ENCODE measurements around the gene CTRL.

CTRL gene

GRCh38 chr16:67892899-67893742 is 38.5 kb downstream of the CTRL start, which contains the start of gene PSKH1:
TSS of gene PSKH1 (plus strand) at chr16:67893254. CDS start at chr16:67908750, 15,496 bp downstream.
- DNase-seq: peak; percentile 97
- Mint-ChIP-seq H3K36me3 (peaks cover 1% of the 10 kb centered on the region), H3K27ac (peak within 1 kb of the TSS; percentile 98), H3K4me3 (peak within 1 kb of the TSS; percentile 97), H3K9me3 (no peaks in the 10 kb centered on the region), H3K27me3 (no peaks in the 10 kb centered on the region), H3K4me1 (peaks cover 28% of the 10 kb centered on the region)
- CTCF ChIA-PET: interaction anchor here (0.6 to 2.9 kb wide), 7 partner anchors 9 to 77 kb away, joined by 3 to 14 read pairs (median 3); partner anchors contain the start of gene NRN1L

- Mint-ChIP-seq H3K9me3 (no peaks in the 10 kb centered on the region), H3K27me3 (no peaks in the 10 kb centered on the region), H3K27ac (peak overlapping the region; percentile 82), H3K4me1 (peaks cover 28% of the 10 kb centered on the region), H3K36me3 (peaks cover 1% of the 10 kb centered on the region), H3K4me3 (peak overlapping the region; percentile 97)
- CTCF ChIA-PET: interaction anchor here (1.0 to 2.9 kb wide), 4 partner anchors 8 to 36 kb away, joined by 3 to 14 read pairs (median 7); partner anchors contain the start of gene NRN1L
- DNase-seq: no peak
Measured at GRCh38 chr16:67892375-67892774, 39.3 kb downstream of the CTRL start.

GRCh38 chr16:67888331-67888730 is 43.3 kb downstream of the CTRL start:
- no peak overlapping the region for H3K27ac Mint-ChIP-seq
- no peak overlapping the region for H3K4me3 Mint-ChIP-seq
- H3K27me3 Mint-ChIP-seq: no peaks in the 10 kb centered on the region
- CTCF ChIA-PET: no interaction called here
- H3K9me3 Mint-ChIP-seq: no peaks in the 10 kb centered on the region
- peaks cover 8% of the 10 kb centered on the region for H3K4me1 Mint-ChIP-seq
- no peak for DNase-seq
- H3K36me3 Mint-ChIP-seq: peaks cover 15% of the 10 kb centered on the region

- no peaks in the 10 kb centered on the region for H3K9me3 Mint-ChIP-seq
- H3K27ac Mint-ChIP-seq: no peak overlapping the region
- peaks cover 27% of the 10 kb centered on the region for H3K36me3 Mint-ChIP-seq
- no peak for DNase-seq
- CTCF ChIA-PET: interaction anchor here (0.6 to 2.2 kb wide), 7 partner anchors 10 to 362 kb away, joined by 3 to 6 read pairs (median 4); no protein-coding TSS in a partner anchor
- H3K27me3 Mint-ChIP-seq: no peaks in the 10 kb centered on the region
- no peaks in the 10 kb centered on the region for H3K4me1 Mint-ChIP-seq
- no peak overlapping the region for H3K4me3 Mint-ChIP-seq
Measured at GRCh38 chr16:67886387-67886786, 45.3 kb downstream of the CTRL start.

GRCh38 chr16:67885976-67886375 is 45.7 kb downstream of the CTRL start:
- no peak overlapping the region for H3K4me3 Mint-ChIP-seq
- CTCF ChIA-PET: interaction anchor here (0.6 to 2.2 kb wide), 8 partner anchors 10 to 364 kb away, joined by 3 to 6 read pairs (median 4); no protein-coding TSS in a partner anchor
- H3K9me3 Mint-ChIP-seq: no peaks in the 10 kb centered on the region
- H3K27ac Mint-ChIP-seq: no peak overlapping the region
- H3K36me3 Mint-ChIP-seq: peaks cover 30% of the 10 kb centered on the region
- DNase-seq: no peak
- no peaks in the 10 kb centered on the region for H3K27me3 Mint-ChIP-seq
- no peaks in the 10 kb centered on the region for H3K4me1 Mint-ChIP-seq

GRCh38 chr16:67885545-67885944 is 46.1 kb downstream of the CTRL start:
- no peak overlapping the region for H3K4me3 Mint-ChIP-seq
- DNase-seq: no peak
- CTCF ChIA-PET: interaction anchor here (0.7 to 4.7 kb wide), 6 partner anchors 9 to 363 kb away, joined by 3 to 39 read pairs (median 5); no protein-coding TSS in a partner anchor
- H3K27ac Mint-ChIP-seq: no peak overlapping the region
- no peaks in the 10 kb centered on the region for H3K4me1 Mint-ChIP-seq
- no peaks in the 10 kb centered on the region for H3K9me3 Mint-ChIP-seq
- H3K27me3 Mint-ChIP-seq: no peaks in the 10 kb centered on the region
- H3K36me3 Mint-ChIP-seq: peaks cover 30% of the 10 kb centered on the region

GRCh38 chr16:67884684-67885083 is 47.0 kb downstream of the CTRL start, which contains the start of gene NRN1L:
TSS of gene NRN1L (plus strand) at chr16:67884885. CDS start at chr16:67884904, 19 bp downstream.
- Mint-ChIP-seq H3K4me3 (no peak within 1 kb of the TSS), H3K36me3 (peaks cover 35% of the 10 kb centered on the region), H3K27ac (peak within 1 kb of the TSS; percentile 45), H3K9me3 (no peaks in the 10 kb centered on the region), H3K27me3 (no peaks in the 10 kb centered on the region), H3K4me1 (no peaks in the 10 kb centered on the region)
- DNase-seq: no peak
- CTCF ChIA-PET: interaction anchor here (0.9 to 4.7 kb wide), 20 partner anchors 8 to 363 kb away, joined by 3 to 39 read pairs (median 8); partner anchors contain the start of genes EDC4, NFATC3 and PSKH1

GRCh38 chr16:67883872-67884261 is 47.8 kb downstream of the CTRL start:
- CTCF ChIA-PET: interaction anchor here (0.6 to 4.7 kb wide), 34 partner anchors 9 to 363 kb away, joined by 3 to 49 read pairs (median 6); partner anchors contain the start of genes CTRL, EDC4, NFATC3 and PSKH1
- Mint-ChIP-seq H3K27me3 (no peaks in the 10 kb centered on the region), H3K27ac (peak overlapping the region; percentile 45), H3K36me3 (peaks cover 42% of the 10 kb centered on the region), H3K9me3 (no peaks in the 10 kb centered on the region), H3K4me3 (no peak overlapping the region), H3K4me1 (no peaks in the 10 kb centered on the region)
- DNase-seq: peak; percentile 80

GRCh38 chr16:67883146-67883871 is 48.4 kb downstream of the CTRL start:
- Mint-ChIP-seq H3K36me3 (peaks cover 45% of the 10 kb centered on the region), H3K4me1 (no peaks in the 10 kb centered on the region), H3K27ac (peak overlapping the region; percentile 72), H3K9me3 (no peaks in the 10 kb centered on the region), H3K27me3 (no peaks in the 10 kb centered on the region), H3K4me3 (no peak overlapping the region)
- CTCF ChIA-PET: interaction anchor here (0.6 to 4.7 kb wide), 34 partner anchors 8 to 362 kb away, joined by 3 to 49 read pairs (median 6); partner anchors contain the start of genes CTRL and PSKH1
- DNase-seq: no peak

- H3K36me3 Mint-ChIP-seq: peaks cover 50% of the 10 kb centered on the region
- H3K27ac Mint-ChIP-seq: no peak overlapping the region
- no peak for DNase-seq
- no peak overlapping the region for H3K4me3 Mint-ChIP-seq
- no peaks in the 10 kb centered on the region for H3K27me3 Mint-ChIP-seq
- no peaks in the 10 kb centered on the region for H3K9me3 Mint-ChIP-seq
- CTCF ChIA-PET: interaction anchor here (0.7 to 4.7 kb wide), 26 partner anchors 8 to 361 kb away, joined by 3 to 49 read pairs (median 6); partner anchors contain the start of genes CTRL and PSKH1
- no peaks in the 10 kb centered on the region for H3K4me1 Mint-ChIP-seq
Measured at GRCh38 chr16:67882374-67883145, 49.1 kb downstream of the CTRL start.

- Mint-ChIP-seq H3K9me3 (no peaks in the 10 kb centered on the region), H3K27ac (peak overlapping the region; percentile 17), H3K4me1 (no peaks in the 10 kb centered on the region), H3K36me3 (peaks cover 57% of the 10 kb centered on the region), H3K4me3 (no peak overlapping the region), H3K27me3 (no peaks in the 10 kb centered on the region)
- CTCF ChIA-PET: interaction anchor here (0.7 to 4.7 kb wide), 14 partner anchors 10 to 210 kb away, joined by 3 to 49 read pairs (median 8); partner anchors contain the start of genes CTRL and PSKH1
- DNase-seq: no peak
Measured at GRCh38 chr16:67881621-67882161, 50.0 kb downstream of the CTRL start.

- no peak overlapping the region for H3K4me3 Mint-ChIP-seq
- H3K9me3 Mint-ChIP-seq: no peaks in the 10 kb centered on the region
- peaks cover 61% of the 10 kb centered on the region for H3K36me3 Mint-ChIP-seq
- CTCF ChIA-PET: interaction anchor here (1.9 to 3.9 kb wide), 5 partner anchors 11 to 209 kb away, joined by 4 to 49 read pairs (median 10); partner anchors contain the start of genes CTRL and PSKH1
- no peaks in the 10 kb centered on the region for H3K27me3 Mint-ChIP-seq
- peaks cover 7% of the 10 kb centered on the region for H3K4me1 Mint-ChIP-seq
- no peak for DNase-seq
- H3K27ac Mint-ChIP-seq: no peak overlapping the region
Measured at GRCh38 chr16:67880584-67880983, 51.1 kb downstream of the CTRL start.

GRCh38 chr16:67879936-67880335 is 51.7 kb downstream of the CTRL start:
- no peaks in the 10 kb centered on the region for H3K9me3 Mint-ChIP-seq
- H3K4me1 Mint-ChIP-seq: peaks cover 13% of the 10 kb centered on the region
- CTCF ChIA-PET: no interaction called here
- no peak overlapping the region for H3K4me3 Mint-ChIP-seq
- no peaks in the 10 kb centered on the region for H3K27me3 Mint-ChIP-seq
- H3K27ac Mint-ChIP-seq: no peak overlapping the region
- DNase-seq: no peak
- H3K36me3 Mint-ChIP-seq: peaks cover 63% of the 10 kb centered on the region

Measured in activated naive CD4-positive, alpha-beta T cell treated with anti-CD3 and anti-CD28 coated beads, Interleukin-2, amount 10 ng/mL, durations not matched to agents 7 days and 5 days (primary cell).